ENCODE measurements around the gene RBSN.

The RBSN gene

DNA sequence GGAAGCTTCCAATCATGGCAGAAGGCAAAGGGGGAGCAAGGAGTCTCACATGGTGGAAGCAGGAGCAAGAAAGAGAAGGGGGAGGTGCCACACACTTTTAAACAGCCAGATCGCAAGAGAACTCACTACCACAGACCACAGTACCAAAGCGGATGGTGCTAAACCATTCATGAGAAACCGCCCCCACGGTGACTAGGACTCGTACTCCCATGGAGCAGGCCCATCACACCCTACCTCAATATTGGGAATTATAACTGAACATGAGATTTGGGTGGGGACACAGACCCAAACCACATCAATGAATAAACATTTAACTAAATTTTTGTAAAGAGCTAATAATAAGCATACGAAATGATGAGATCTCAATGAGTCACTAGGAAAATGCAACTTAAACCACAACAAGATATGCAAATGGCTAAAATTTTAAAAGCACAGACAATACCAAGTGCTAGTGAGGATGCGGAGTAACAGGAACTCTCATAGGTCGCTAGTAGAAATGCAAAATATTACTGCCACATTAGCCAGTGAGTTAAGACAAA is 43.9 kb downstream of the RBSN start:
- peak; percentile 17 for DNase-seq

DNA sequence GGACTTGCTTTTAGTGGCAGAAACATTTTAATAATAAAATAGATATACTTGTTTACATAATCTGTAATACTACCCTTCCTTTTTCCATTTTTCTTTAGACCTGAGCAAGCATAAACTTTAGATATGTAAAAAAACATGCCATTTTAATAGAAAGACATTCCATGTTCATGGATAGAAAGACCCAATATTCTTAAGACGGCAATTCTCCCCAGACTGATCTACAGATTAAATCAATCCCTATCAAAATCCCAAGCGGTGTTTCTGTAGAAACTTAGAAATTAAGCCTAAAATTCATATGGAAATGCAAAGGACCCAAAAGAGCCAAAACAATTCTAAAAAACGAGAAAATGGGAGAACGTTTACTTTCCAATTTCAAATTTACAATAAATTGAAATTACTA is 45.4 kb downstream of the RBSN start:
- no peak for DNase-seq

GRCh38 chr3:15052335-15053242 is 46.4 kb downstream of the RBSN start:
- no peak for DNase-seq

- DNase-seq: peak; percentile 22
These were observed 47.4 kb downstream of the RBSN start for GRCh38 chr3:15051531-15051930.

DNA sequence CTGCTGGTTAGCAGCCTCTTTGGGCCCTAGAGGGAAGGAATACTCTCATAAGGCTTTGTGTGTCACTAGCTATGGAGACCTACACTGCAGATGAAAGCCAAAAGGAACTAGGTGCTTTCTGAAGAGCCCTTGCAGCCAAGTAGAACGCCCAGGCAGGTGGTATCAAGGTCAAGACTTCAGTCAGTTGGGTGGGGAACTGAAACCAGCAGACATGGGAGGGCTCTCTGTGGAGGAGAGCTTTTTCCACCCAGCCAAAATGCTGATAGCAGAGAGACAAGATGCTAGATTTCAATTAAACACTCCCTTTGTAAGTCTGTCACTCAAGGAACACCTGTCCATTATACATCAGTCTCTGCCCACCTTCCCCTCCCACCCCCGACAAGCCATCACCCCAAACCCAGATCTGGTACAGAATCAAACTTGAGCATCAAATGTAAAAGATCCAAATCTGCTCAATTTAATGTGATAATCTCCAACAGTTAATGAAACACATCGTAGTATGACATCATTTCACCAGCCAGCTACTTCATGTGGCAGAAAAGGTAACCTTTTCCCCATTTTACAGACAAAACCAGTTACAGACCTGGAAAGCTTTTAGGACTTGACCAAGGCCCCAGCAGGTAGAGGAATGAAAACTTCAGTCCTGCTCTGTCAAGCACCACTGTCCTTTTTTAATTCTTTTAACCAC is 48.4 kb downstream of the RBSN start:
- no peak for DNase-seq

GRCh38 chr3:15049584-15049983 is 49.4 kb downstream of the RBSN start:
- DNase-seq: no peak

DNA sequence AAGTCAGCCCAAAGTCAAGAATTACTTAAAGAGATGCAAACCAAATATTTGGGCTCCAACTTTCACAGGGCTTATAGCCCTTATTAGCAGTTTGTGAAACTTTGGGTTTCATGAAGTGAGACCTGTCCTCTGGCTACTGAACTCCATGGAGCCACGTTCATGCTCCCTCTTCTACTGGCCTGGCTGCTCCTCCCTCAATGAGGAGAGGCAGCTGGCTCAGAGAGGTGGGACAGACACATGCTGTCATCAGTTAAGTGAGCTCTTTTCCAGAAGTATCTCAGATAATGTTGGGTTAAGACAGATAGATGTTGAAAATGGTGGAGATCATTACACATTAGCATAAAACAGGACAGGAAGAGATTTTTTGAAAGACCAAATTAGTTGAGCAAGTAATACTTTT is 53.3 kb downstream of the RBSN start:
- DNase-seq: no peak

- DNase-seq: no peak
These were observed 54.6 kb downstream of the RBSN start for GRCh38 chr3:15044326-15044725.

GRCh38 chr3:15043408-15044171 is 55.4 kb downstream of the RBSN start:
- DNase-seq: peak; percentile 13

DNA sequence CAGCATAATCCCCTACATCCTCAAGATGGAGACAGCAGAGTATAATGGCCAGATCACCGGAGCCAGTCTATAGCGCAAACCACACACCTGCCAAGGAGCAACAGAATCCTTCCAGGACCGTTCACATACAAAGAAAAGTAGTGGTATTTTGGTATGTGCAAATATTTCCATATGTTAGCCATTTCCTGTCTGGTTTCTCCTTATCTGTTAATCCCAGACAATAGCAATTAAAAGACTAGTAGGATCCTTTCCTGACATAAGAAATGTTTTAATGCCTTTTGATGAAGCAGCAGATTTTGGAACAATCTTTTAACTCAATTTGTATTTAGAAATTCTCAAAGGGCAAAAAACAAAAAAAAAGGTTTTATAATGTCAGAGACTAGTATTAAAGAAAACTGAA is 56.0 kb downstream of the RBSN start:
- DNase-seq: peak; percentile 34

DNA sequence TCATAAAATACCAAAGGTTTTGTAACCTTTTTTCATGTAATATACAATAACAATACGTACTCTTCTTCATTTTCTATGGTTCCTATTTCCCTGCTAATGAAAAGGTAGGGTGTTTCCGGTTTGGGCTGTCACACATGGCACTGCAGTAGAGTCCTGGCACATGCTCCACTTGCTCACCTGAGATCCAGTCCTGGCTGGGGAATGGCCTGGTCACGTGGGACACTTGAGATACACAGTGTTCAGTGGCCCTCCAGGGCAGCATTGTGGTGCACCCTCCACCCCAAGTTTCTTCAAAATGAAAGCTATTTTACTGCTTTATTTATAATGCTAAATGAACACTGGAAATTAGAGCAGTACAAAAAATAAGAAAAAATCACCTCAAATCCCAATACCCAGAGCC is 57.0 kb downstream of the RBSN start:
- DNase-seq: no peak

- no peak for DNase-seq
These were observed 58.1 kb downstream of the RBSN start for GRCh38 chr3:15040844-15041243.

- DNase-seq: no peak
These were observed 60.6 kb downstream of the RBSN start for GRCh38 chr3:15038306-15038705.

DNA sequence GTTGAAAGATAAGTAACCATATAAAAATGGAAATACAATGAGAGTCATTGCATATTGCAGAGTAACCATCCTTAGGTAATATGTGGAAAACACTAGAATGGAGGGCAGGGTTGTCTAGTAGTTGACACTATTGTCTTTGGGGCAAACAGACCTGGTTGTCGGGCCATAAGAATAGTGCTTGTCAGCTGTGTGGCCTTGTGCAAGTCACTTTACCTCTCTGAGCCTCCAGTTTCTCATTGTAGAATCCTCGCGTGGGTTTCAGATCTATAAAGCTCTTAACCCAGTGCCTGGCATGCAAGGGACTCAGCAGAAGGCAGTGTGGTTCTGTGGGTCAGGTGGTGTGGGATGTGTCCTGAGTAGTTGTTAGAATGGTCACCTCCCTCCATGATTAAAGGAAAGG is 65.8 kb downstream of the RBSN start:
- DNase-seq: no peak

- no peak for DNase-seq
These were observed 66.3 kb downstream of the RBSN start for GRCh38 chr3:15032650-15033049.

DNA sequence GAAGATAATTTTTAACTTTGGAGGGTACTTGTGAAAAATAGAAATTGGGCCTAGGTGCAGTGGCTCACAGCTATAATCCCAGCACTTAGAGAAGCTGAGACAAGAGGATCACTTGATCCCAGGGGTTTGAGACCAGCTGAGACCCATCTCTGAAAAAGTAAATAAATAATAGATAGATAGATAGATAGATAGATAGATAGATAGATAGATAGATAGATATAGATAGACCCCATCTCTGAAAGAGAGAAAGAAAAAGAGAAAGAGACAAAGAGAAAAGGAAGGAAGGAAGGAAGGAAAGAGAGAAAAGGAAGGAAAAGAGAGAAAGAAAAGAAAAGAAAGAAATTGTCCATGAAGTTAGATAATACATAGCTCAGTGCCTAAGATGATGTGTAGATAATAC is 69.3 kb downstream of the RBSN start:
- no peak for DNase-seq

DNA sequence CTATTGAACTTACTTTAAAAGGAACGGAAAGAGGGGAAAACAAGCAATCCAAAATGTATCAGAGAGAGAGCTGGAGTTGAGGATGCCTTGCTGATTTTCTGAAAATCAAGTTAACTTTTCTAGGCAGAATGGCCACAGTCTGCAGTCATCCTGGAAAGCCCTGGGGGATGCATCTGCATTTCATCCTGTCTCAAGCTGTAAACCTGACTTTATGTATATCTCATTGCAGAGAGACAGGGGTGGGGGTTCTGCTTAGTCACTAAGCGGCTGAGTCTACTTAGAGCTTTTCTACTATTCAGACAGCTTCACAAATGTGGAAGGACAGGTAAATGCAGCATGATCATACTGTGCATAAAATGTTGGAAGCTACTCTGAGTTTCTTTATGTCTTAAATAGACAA is 75.2 kb downstream of the RBSN start:
- DNase-seq: no peak

DNA sequence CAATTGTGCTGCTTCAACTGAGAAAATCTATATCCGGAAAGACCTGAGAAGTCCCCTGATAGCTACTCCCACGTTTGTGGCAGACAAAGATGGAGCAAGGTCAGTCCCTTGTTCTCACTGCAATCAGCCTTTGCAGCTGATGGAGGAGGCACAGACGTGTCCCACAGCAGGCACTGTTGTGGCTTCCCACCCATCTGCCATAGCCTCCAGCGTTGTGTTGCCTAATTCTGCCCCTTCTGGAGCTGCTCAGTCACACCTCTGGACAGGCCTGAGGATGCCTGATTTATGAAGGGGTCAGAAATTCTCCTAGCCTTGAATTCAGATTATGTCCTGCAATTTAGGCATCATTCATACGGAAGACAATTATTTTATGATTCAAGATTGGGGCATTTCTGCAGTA is 75.7 kb downstream of the RBSN start:
- DNase-seq: no peak
